IMR-90 (cell line): Measurements from ENCODE around the gene WDR5. TPM values are rescaled to one million over a fixed set of nuclear protein-coding genes. Genes with fewer than 3 reads are reported as not detected.

ENCODE experiments used
- ATAC-seq: fragments of 200-7000 bp; cut with Tn5 transposase; 2 replicates; pipeline ENCODE4 v1.9.1; 2020; ENCODE audit warnings: low read depth, mild to moderate bottlenecking, moderate library complexity
- BruUV-seq: library from RNA; stranded (reverse); fragments of 400-500 nt; replicated peaks from 2 replicates; lab custom pipeline; 2021; lab: Mats Ljungman, UMichigan
- CTCF ChIA-PET: fragments of 300-600 bp; formaldehyde crosslinking; extraction: SDS; loops from one replicate; lab custom pipeline; 2021; ENCODE audit warnings: antibody characterized with exemption; lab: Yijun Ruan, JAX
- POLR2A ChIA-PET: fragments of 300-600 bp; sonication (Branson Sonifier 250); formaldehyde crosslinking; loops from one replicate; lab custom pipeline; 2022; ENCODE audit warnings: antibody characterized with exemption; ENCODE audit not compliant: unreplicated experiment; lab: Charles Lee
- DNase-seq: peaks from one replicate; pipeline ENCODE4 v3.0.0; 2013
- H2AFZ ChIP-seq: replicated peaks from 2 replicates; pipeline ENCODE3; 2013; ENCODE audit warnings: low read length, mild to moderate bottlenecking; ENCODE audit not compliant: poor library complexity
- H2AK5ac ChIP-seq: 2 replicates; pipeline ENCODE4 v1.6.1; 2013; ENCODE audit warnings: low read depth, low read length, inconsistent platforms
- H2AK9ac ChIP-seq: replicated peaks from 2 replicates; pipeline ENCODE3; 2013; ENCODE audit warnings: mild to moderate bottlenecking, low read depth, low read length, moderate library complexity; ENCODE audit not compliant: poor library complexity
- H2BK120ac ChIP-seq: 2 replicates; pipeline ENCODE4 v1.6.1; 2013; ENCODE audit warnings: low read depth, low read length, inconsistent platforms
- H2BK15ac ChIP-seq: 3 replicates; pipeline ENCODE4 v1.6.1; 2013; ENCODE audit warnings: low read depth, low read length, inconsistent platforms
- H2BK20ac ChIP-seq: 2 replicates; pipeline ENCODE4 v1.6.1; 2013; ENCODE audit warnings: low read depth, mild to moderate bottlenecking, inconsistent platforms, low read length, moderate library complexity
- H2BK5ac ChIP-seq: 2 replicates; pipeline ENCODE4 v1.6.1; 2013; ENCODE audit warnings: mild to moderate bottlenecking, low read depth, low read length, inconsistent platforms; ENCODE audit not compliant: poor library complexity, severe bottlenecking
- H3K14ac ChIP-seq: replicated peaks from 2 replicates; pipeline ENCODE4 v1.6.1; 2013; ENCODE audit warnings: low read depth, low read length, inconsistent platforms
- H3K18ac ChIP-seq: 2 replicates; pipeline ENCODE4 v1.6.1; 2013; ENCODE audit warnings: low read depth, low read length, control low read depth
- H3K23ac ChIP-seq: 2 replicates; pipeline ENCODE4 v1.6.1; 2013; ENCODE audit warnings: low read depth, low read length, inconsistent platforms
- H3K27ac ChIP-seq: 2 replicates; pipeline ENCODE4 v1.5.1; 2013; ENCODE audit warnings: mild to moderate bottlenecking, control low read depth, low read length; ENCODE audit not compliant: insufficient read depth
- H3K27me3 ChIP-seq: 2 replicates; pipeline ENCODE4 v1.6.1; 2013; ENCODE audit warnings: low read length; ENCODE audit not compliant: control insufficient read depth, insufficient read depth
- H3K36me3 ChIP-seq: 2 replicates; pipeline ENCODE4 v1.6.1; 2013; ENCODE audit warnings: low read length, mixed read lengths; ENCODE audit not compliant: control insufficient read depth, insufficient read depth
- H3K4ac ChIP-seq: 2 replicates; pipeline ENCODE4 v1.6.1; 2013; ENCODE audit warnings: low read depth, low read length, inconsistent platforms
- H3K4me1 ChIP-seq: 2 replicates; pipeline ENCODE4 v1.6.1; 2013; ENCODE audit warnings: low read length, mixed read lengths; ENCODE audit not compliant: control insufficient read depth, insufficient read depth
- H3K4me2 ChIP-seq: 2 replicates; pipeline ENCODE4 v1.6.1; 2013; ENCODE audit warnings: low read depth, mild to moderate bottlenecking, control low read depth, low read length, moderate library complexity
- H3K4me3 ChIP-seq: 2 replicates; pipeline ENCODE4 v1.5.1; 2013; ENCODE audit warnings: low read depth, mild to moderate bottlenecking, control low read depth, low read length, moderate library complexity; ENCODE audit not compliant: insufficient read depth
- H3K56ac ChIP-seq: 2 replicates; pipeline ENCODE4 v1.6.1; 2013; ENCODE audit warnings: low read length, inconsistent platforms; ENCODE audit not compliant: insufficient read depth; ENCODE audit errors: extremely low read depth
- H3K79me1 ChIP-seq, 2 experiments: 2 replicates each; pipeline ENCODE4 v1.6.1; 2013; ENCODE audit warnings: low read length in 2 of 2, inconsistent platforms in 1 of 2, low read depth in 1 of 2
- H3K9ac ChIP-seq: 2 replicates; pipeline ENCODE4 v1.6.1; 2013; ENCODE audit warnings: low read depth, low read length, control low read depth
- H3K9me1 ChIP-seq: 2 replicates; pipeline ENCODE4 v1.6.1; 2013; ENCODE audit warnings: low read length, inconsistent platforms; ENCODE audit not compliant: insufficient read depth
- H3K9me3 ChIP-seq: 2 replicates; pipeline ENCODE4 v1.6.1; 2013; ENCODE audit warnings: low read length; ENCODE audit not compliant: control insufficient read depth, insufficient read depth
- H4K20me1 ChIP-seq: 2 replicates; pipeline ENCODE4 v1.6.1; 2013; ENCODE audit warnings: low read length, inconsistent platforms; ENCODE audit not compliant: insufficient read depth
- H4K5ac ChIP-seq: 2 replicates; pipeline ENCODE4 v1.6.1; 2013; ENCODE audit warnings: mild to moderate bottlenecking, low read depth, low read length, control low read depth
- H4K8ac ChIP-seq, 2 experiments: 2 replicates each; pipeline ENCODE4 v1.6.1; 2013; ENCODE audit warnings: low read depth in 2 of 2, low read length in 2 of 2, control low read depth in 1 of 2, inconsistent platforms in 1 of 2
- H4K91ac ChIP-seq: 2 replicates; pipeline ENCODE4 v1.6.1; 2013; ENCODE audit warnings: low read depth, low read length, inconsistent platforms; ENCODE audit not compliant: insufficient read depth
- USF2 ChIP-seq: fragments of 150-350 bp; IDR thresholded peaks from 2 replicates; pipeline ENCODE4 v1.6.1; 2017; ENCODE audit warnings: mild to moderate bottlenecking, antibody characterized with exemption, low read length, low read depth
- WGBS, 2 experiments: methylation state at CpG; one replicate each; pipeline versions ENCODE4 v1.1.5 to v1.1.7; 2013; ENCODE audit warnings: missing lambda C conversion rate in 2 of 2; ENCODE audit not compliant: insufficient read length in 1 of 2; ENCODE audit errors: extremely low coverage in 2 of 2; 5-methylcytosine and 5-hydroxymethylcytosine counted together
- dilution Hi-C: fragments of 300-500 bp; cut with HindIII; formaldehyde crosslinking; loops from one replicate; pipeline ENCODE4 v1.14.3; 2018; ENCODE audit warnings: low sequenced_read_pairs; ENCODE audit not compliant: unreplicated experiment
- in situ Hi-C: fragments of 300-500 bp; cut with MboI; formaldehyde crosslinking; loops from 3 replicates; pipeline ENCODE4 v1.14.3; 2019; ENCODE audit warnings: low sequenced_read_pairs, inconsistent platforms, mixed read lengths
- intact Hi-C: fragments of 100-400 bp; cut with micrococcal nuclease; formaldehyde crosslinking; loops from 2 replicates; pipeline ENCODE4 v1.10.0; 2022
- polyA plus RNA-seq, 3 experiments: library from polyadenylated mRNA; depleted of rRNA; stranded (reverse); fragments of >200 nt; gene quantifications; 2 replicates each; pipeline ENCODE4 v1.2.3, GENCODE V29; 2012; ENCODE audit warnings: low replicate concordance in 1 of 3
- total RNA-seq: library from RNA; depleted of rRNA; stranded (reverse); fragments of >200 nt; gene quantifications from 2 replicates; pipeline ENCODE4 v1.2.3, GENCODE V29; 2012

Gene WDR5
- total and polyA plus RNA-seq, 2 of the 4 experiments (the other 2 are of a cell fraction): 18.3 to 26.6 TPM

GRCh38 chr9:134190232-134191121 is 54.6 kb downstream of the WDR5 start:
- Histone ChIP-seq H4K5ac (no peak overlapping the region), H3K23ac (no peak overlapping the region), H4K8ac (no peak overlapping the region), H3K4me2 (no peak overlapping the region), H3K18ac (no peak overlapping the region), H3K4me3 (no peak overlapping the region), H2AFZ (no peak overlapping the region), H4K91ac (no peak overlapping the region), H3K9me1 (no peaks in the 10 kb centered on the region; the same call in 1 of the 2 replicates), H2BK120ac (no peak overlapping the region), H2AK5ac (no peak overlapping the region), H2BK20ac (no peak overlapping the region), H2BK5ac (no peak overlapping the region), H3K79me1 (no peaks in the 10 kb centered on the region), H3K9me3 (no peaks in the 10 kb centered on the region), H3K56ac (no peak overlapping the region), H3K36me3 (no peaks in the 10 kb centered on the region), H3K4me1 (peaks cover 12% of the 10 kb centered on the region; the same call in 1 of the 2 replicates), H4K20me1 (no peaks in the 10 kb centered on the region; the same call in 1 of the 2 replicates), H3K9ac (no peak overlapping the region), H2BK15ac (no peak overlapping the region), H3K27ac (no peak overlapping the region), H2AK9ac (no peak overlapping the region), H3K14ac (no peak overlapping the region), H3K4ac (no peak overlapping the region), H3K27me3 (peaks cover 29% of the 10 kb centered on the region)
- CTCF ChIA-PET: no interaction called here
- dilution Hi-C loops (no loop called here), intact Hi-C loops (no loop called here), in situ Hi-C loops (no loop called here)
- no TSS peak for BruUV-seq
- TF ChIP-seq USF2: no peak
- no peak for ATAC-seq
- DNase-seq: no peak
- 88% methylated on average over 16 of the region's 29 CpGs; no CpG with 5 or more reads in 1 of the 2 experiments for WGBS, 2 experiments
- POLR2A ChIA-PET: no interaction called here
